HT-29 (cell line): ENCODE data around the gene HYAL3. TPM values are rescaled to one million over a fixed set of nuclear protein-coding genes. Genes with fewer than 3 reads are reported as not detected.
A peak's percentile ranks its signal among the peaks of the same experiment; 100 is the strongest.
"Not testable (repeated sequence)": the region's sequence is repeated elsewhere in the genome, so short reads cannot be mapped to it uniquely, and the experiment has no call there.

Experiments used
- DNase-seq: peaks from one replicate; pipeline ENCODE4 v3.0.0-alpha.2; 2015; ENCODE audit warnings: low spot score
- total RNA-seq: library from RNA; depleted of rRNA; stranded (reverse); fragments of >200 nt; shearing (Covaris generic); gene quantifications from 2 replicates; pipeline ENCODE4 v1.2.3, GENCODE V29; 2014

HYAL3 gene
- total RNA-seq, 1 experiment from 2014 or later: 12.7 TPM

DNA sequence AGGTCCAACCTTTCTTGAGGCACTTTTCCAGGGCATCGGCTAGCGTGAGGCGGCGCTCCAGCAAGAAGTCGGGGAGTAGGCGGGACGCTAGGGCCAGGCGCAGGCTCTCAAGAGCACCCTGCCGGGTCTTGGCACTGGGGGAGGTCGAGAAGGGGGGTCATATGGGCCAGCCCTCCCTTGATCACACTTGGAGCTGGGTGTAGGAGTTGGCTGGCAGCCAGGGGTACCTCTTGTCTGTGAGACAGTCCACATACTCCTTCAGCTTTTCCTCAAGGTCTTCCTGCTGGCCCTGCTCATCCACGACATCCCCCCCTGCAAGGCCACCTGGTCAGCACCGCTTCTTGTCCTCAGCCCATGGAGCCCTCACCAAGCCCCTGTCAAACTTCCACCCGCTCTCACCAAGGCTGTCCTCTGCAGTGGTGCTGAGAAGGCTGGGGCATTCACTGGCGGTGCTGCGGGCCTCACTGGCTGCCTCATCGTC lies 9.0 kb downstream of the HYAL3 start:
- no peak for DNase-seq

DNA sequence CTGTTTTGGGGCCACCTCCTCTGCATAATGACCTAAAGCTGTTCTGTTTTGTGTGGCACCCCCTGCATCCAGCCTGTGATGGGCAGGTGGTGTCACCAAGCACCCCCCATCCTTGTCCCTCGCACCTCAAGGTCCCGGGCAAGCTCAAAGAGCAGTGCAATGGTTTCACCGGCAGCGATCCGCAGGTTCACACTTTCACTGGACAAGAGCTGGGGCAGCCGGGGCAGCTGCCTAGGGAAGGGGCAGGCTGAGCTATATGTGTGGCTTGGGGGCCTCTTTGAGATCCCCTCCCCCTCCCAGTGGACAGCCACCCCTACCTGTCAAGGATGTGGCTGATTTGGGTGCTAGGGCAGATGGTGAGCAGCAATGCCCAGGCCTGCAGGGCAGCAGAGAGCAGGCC lies 10.1 kb downstream of the HYAL3 start:
- DNase-seq: no peak

DNA sequence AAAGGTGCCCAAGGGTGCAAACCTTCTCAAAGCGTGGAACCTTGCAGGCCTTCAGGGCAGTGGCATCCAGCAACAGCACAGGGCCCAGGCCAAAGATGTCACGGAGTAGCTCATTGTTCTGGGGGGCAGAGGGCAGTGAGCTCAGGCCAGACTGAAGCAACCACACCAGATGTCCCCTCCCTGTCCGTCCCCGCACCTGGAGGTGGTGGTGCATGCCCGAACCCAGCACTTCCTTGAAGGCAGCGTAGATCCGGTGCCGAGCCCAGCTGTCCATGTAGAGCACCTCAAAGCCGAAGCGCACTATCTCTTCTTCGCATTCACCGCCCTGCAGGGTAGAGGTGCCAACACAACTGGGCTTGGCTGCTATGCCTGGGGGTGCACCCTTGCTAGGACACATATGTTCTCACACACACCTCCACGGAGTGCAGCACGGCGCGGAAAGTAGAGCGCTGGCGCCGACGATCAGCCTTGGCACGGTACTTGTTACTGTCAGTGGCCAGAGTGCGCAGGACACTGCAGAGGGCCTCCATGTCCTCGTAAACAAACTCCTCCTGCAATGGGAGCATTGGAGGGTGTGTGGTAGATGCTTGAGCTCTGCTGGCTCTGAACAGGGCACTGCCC lies 10.7 kb downstream of the HYAL3 start:
- no peak for DNase-seq

DNA sequence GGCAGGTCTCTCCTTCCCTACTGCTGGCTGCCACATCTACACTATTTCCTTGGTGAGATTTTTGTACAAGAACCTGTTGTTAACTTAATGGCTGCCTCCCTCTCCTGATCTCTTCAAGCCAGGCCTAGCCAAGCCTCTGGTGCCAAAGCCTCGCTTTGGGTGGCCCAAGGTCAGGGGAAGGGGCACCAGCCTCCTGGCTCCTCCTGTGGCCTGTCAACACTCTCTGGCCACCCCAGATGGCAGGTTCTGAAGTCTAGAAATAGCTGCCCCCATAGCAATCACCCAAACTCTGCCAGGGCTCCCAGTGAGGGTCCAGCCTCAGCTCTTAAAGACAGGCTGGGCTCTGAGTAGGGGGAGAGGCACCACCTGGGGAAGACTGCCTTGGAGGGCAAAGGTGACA lies 11.9 kb downstream of the HYAL3 start:
- no peak for DNase-seq

DNA sequence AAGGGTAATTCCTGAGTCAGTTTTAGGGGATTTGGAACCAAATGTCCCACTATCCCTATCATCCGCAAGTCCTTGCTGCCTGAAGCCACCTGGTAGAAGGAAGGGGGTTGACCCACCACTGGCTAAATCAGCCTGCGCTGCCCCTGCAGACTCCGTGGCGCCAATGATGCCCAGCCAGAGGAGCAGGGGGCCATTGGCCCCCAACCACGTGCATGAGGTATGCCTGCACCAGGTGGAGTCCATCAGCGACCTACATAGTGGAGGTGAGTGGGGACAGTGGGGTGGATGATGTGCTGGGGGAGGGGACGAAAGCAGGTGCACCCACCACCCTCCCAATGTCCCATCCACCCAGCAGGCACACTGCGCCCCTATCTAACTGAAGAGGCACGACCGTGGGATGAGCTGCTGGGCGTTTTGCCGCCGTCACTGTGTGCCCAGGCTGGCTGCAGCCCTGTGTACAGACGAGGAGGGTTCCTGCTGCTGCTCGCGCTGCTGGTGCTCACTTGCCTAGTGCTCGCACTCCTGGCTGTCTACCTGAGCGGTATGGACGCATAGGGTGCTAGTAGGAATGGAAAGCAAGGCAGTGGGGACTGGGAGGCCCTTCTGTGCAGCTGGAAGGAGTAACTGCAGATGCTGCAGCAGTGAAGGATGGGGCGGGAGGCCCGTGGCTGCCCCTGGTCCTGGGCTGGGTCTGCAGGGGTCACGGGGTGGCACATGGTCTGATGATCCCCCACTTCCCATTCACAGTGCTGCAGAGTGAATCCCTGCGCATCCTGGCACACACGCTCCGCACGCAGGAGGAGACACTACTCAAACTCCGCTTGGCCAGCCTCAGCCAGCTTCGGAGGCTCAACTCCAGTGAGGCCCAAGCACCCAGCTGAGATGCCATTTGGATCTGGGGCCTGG lies 12.6 kb downstream of the HYAL3 start:
- no peak for DNase-seq

DNA sequence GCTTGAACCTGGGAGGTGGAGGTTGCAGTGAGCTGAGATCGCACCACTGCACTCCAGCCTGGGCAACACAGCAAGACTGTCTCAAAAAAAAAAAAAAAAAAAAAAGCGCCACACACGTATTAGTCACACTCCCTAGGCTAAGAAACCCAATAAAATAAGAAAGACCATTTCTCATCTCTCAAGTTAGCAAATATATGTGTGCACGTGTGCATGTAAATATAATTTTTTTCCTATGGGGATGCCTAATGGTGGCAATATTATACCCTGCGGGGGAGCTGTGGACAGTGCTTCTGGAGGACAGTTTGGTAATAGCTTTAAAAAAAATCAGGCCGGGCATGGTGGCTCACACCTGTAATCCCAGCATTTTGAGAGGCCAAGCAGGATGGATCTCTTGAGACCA lies 15.1 kb downstream of the HYAL3 start:
- DNase-seq: not testable (repeated sequence)

DNA sequence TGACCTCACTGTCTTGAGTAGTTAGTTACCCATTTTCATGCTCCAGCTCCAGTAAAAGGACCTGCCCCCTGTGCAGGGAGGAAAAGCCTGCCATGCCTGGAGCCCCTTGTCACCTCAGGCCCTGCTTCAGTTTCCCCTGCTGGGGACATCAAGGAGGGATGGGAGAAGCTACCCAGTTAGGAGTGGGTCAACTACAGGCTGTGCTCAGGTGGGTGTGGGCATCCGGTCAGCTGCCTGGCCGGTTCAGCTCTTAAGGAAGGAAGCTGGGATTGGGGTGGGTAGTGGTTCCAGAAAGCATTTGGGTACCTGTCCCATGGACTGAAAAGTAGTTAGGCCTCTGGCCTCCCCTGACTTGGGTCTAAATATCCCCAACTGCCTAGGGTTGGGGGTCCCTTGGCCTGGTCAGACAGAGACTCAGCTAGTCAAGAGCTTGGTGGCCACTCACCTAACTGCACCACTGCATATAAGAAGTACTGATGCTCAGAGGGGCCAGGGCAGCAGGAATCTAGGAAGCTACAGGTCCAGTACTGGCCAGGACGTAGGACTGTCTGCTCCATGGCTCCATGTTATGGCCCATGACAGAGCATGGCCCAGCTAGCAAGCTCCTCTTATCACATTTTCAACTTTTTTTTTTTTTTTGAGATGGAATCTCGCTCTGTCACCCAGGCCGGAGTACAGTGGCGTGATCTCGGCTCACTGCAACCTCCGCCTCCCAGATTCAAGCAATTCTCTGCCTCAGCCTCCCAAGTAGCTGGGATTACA lies 19.8 kb downstream of the HYAL3 start:
- DNase-seq: no peak

DNA sequence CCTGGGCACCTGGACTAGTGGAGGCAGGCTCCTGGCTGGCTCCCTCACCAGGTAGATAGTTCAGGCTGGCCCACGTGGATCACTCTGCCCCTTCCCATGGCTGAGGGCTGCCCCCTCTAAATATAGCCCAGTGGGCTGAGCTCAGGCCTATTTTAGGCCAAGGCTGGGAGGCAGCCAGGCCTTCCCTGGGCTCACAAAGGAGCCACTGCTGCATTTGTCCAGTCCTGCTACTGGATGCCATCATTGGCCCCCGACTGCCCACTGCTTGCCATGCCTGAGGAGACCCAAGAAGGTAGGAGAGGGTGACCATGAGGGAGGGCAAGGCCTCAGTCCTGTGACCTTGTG lies 20.4 kb downstream of the HYAL3 start, which contains the start of gene LSMEM2:
LSMEM2 (plus strand) TSS at position 208 of the 345 bp plus-strand sequence; CDS start at position 235, 27 bp downstream.
- no peak for DNase-seq

DNA sequence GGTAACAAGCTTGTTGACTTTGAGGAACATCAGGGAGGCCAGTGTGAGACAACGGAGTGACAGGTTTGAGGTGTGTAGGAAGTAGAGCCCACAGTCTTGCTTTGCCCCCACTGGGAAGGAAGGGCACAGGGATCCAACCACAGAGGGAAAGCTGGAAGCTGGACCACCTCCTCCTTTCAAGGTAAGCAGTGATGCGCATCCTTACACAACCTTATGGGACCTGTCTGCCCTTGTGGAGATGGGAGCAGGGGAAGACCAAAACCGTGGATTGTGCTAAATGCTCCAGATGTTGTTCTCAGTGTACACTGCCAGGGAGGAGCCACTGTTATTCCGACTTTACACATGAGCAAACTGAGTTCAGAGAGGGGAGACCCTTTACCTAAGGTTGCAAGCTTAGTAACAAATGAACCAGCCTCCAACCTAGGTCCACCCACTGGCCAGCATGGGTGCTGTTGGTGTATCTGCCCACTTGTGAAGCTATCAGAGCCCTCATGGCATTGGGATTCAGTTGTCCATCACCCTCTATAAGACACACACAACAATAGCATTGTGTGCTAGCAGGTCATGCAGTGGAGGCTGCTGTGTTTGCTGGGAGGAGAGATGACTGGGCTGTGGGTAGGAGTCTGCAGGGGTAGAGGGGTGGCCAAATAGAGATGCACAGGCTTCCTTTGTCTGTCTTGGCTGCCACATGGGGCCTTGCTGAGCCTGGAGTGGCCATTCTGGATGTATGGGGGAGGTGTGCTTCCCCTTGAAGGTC lies 20.9 kb downstream of the HYAL3 start:
- DNase-seq: no peak

DNA sequence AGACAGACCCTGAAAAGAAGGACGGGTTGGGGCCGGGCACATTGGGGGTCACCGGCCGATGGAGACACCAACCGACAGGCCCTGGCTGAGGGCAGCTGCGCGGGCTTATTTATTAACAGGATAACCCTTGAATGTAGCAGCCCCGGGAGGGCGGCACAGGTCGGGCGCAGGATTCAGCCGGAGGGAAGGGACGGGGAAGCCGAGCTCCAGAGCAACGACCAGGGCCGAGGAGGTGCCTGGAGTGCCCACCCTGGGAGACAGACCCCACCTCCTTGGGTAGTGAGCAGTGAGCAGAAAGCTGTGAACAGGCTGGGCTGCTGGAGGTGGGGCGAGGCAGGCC lies 22.5 kb downstream of the HYAL3 start:
- no peak for DNase-seq

DNA sequence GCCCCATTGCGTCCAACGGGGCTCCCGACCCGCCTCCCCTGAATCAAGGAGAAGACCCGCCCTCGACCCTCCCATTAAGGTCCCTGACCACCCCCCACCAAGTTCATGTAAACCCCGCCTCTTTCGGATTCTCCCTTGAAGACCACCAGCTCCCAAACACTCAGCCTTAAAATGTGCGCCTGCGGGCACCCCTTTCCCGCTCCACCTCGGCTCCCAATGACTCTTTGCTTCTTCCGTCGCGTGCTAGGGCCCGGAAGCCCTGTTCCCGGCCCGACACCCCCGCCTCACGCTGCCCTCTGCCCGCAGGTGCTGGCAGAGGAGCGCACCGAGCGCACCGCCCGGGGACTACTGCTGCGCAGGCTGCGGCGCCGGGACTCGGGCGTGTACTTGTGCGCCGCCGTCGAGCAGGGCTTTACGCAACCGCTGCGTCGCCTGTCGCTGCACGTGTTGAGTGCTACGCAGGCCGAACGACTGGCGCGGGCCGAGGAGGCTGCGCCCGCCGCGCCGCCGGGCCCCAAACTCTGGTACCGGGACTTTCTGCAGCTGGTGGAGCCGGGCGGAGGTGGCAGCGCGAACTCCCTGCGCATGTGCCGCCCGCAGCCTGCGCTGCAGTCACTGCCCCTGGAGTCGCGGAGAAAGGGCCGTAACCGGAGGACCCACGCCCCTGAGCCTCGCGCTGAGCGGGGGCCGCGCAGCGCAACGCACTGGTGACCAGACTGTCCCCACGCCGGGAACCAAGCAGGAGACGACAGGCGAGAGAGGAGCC lies 23.0 kb downstream of the HYAL3 start:
- no peak for DNase-seq

DNA sequence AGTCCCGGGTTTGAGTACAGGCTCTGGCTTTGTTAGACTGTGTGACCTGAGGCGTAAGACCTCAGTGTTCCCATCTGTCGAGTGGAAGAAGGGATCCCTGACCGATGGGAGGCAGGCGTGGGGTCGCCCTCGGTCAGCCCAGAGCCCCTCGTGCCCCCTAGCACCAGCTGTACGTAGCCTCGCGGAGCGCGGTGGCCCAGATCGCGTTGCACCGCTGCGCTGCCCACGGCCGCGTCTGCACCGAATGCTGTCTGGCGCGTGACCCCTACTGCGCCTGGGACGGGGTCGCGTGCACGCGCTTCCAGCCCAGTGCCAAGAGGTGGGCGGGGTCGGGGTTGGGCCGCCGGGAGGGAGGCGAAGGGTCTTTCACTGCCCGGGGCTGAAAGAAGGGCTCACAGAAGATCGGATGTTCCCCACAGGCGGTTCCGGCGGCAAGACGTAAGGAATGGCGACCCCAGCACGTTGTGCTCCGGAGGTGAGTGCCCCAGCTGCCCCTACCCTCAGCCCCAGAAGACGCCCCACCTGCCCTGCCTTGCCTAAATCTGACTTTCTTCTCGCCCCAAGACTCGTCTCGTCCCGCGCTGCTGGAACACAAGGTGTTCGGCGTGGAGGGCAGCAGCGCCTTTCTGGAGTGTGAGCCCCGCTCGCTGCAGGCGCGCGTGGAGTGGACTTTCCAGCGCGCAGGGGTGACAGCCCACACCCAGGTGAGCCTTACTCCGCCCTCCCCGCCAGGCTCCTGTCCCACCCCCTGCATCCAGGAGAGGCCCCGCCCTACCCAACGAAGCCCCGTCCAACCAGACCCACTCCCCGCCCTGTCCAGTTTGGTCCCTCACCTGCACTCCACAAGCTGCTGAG lies 23.8 kb downstream of the HYAL3 start:
- DNase-seq: no peak

DNA sequence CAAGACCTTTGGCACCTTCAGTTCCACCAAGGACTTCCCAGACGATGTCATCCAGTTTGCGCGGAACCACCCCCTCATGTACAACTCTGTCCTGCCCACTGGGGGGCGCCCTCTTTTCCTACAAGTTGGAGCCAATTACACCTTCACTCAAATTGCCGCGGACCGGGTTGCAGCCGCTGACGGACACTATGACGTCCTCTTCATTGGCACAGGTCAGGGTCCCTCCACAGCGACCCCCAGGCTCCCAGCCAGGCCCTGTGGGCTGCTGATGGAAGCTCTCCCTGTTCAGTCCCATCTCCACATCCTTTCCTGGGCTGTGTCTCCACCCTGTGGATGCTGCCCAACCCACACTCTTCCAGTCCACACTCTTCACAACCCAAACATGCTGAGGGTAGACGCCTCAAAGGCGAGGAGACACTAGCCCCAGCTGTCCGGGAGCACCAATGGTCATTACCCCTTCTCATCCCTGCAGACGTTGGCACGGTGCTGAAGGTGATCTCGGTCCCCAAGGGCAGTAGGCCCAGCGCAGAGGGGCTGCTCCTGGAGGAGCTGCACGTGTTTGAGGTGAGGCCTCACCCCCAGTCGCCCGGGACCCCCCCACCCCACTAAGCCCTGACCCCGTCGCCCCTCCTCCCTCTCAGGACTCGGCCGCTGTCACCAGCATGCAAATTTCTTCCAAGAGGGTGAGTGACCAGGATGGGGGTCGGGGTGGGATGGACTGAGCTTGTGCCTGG lies 24.7 kb downstream of the HYAL3 start:
- peak; percentile 61 for DNase-seq

DNA sequence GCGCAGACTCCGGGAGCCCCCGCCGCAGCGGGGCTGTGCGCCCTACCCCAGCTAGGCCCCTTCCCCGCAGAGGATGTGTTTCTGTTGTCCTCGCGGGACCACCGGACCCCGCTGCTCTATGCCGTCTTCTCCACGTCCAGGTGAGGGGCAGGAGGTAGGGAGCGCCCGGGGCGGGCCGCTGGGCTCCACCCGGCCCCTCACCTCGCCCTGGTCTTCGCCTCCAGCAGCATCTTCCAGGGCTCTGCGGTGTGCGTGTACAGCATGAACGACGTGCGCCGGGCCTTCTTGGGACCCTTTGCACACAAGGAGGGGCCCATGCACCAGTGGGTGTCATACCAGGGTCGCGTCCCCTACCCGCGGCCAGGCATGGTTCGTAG lies 25.5 kb downstream of the HYAL3 start:
- DNase-seq: no peak

DNA sequence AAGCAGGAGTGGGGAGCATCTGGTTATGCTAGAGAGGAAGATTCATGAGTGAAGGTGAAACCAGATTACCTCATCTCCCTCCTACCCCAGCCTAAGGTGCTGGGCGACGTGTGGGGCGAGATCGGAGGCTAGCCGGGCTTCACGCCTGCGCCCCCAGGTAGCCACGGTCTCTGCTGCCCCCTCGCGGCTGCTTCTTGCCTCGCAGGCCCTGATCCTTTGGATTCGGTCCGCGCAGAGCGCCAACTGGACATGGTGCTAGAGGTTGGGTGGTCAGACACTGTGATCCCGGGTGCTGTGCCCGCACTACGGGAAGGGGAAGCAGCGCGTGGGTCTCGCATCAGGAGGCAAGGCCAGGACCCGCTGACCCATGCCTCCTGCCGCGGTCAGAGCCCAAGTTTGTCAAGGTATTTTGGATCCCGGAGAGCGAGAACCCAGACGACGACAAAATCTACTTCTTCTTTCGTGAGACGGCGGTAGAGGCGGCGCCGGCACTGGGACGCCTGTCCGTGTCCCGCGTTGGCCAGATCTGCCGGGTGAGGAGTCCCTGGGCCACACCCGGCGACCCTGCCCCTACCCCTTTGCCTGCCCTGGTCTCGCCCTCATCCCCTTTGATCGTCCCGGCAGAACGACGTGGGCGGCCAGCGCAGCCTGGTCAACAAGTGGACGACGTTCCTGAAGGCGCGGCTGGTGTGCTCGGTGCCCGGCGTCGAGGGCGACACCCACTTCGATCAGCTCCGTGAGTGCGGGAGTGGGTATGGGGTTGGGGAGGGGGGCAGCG lies 26.1 kb downstream of the HYAL3 start:
- DNase-seq: peak; percentile 78

DNA sequence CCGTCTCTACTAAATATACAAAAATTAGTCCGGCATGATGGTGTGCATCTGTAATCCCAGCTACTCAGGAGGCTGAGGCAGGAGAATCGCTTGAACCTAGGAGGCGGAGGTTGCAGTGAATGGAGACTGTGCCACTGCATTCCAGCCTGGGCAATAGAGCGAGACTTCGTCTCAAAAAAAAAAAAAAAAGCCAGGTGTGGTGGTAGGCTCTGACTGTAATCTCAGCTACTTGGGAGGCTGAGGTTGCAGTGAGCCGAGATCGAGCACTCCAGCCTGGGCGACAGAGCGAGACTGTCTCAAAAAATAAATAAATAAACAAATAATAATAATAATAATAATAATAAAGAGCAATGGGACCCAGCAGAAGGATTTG lies 26.7 kb downstream of the HYAL3 start:
- not testable (repeated sequence) for DNase-seq

DNA sequence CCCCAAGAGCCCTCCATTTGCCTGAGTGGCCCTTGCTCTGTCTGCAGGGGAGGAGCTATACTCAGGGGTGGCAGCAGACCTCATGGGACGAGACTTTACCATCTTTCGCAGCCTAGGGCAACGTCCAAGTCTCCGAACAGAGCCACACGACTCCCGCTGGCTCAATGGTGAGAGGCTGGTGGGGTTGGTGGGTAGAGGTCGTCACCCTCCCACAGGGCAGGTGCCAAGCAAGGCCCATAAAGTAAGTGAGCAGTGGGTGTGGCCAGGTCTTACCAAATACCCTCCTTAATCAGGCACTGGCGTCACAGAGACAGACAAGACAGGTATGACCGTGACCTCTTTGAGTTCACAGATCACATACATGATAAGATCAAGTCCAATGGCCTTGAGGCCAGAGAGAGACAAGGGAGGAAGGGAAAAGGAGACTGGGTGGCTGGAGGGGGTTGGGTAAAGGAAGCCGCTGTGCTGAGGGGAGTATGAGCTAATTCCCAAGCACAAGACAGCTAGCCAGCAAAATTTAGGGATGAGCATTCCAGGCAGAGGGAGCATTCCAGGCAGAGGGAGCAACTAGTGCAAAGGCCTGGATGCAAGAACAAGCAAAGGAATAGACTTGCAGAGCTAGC lies 27.8 kb downstream of the HYAL3 start:
- no peak for DNase-seq
